Measurements from ENCODE around the gene TES. TPM values are rescaled to one million over a fixed set of nuclear protein-coding genes. Genes with fewer than 3 reads are reported as not detected.
A peak's percentile ranks its signal among the peaks of the same experiment; 100 is the strongest.
"Not testable (repeated sequence)": the region's sequence is repeated elsewhere in the genome, so short reads cannot be mapped to it uniquely, and the experiment has no call there.

The TES gene
- total RNA-seq (2014; rRNA removed; shearing (Covaris generic)), result 0.96 and 1.8 TPM in 2 replicates

DNA sequence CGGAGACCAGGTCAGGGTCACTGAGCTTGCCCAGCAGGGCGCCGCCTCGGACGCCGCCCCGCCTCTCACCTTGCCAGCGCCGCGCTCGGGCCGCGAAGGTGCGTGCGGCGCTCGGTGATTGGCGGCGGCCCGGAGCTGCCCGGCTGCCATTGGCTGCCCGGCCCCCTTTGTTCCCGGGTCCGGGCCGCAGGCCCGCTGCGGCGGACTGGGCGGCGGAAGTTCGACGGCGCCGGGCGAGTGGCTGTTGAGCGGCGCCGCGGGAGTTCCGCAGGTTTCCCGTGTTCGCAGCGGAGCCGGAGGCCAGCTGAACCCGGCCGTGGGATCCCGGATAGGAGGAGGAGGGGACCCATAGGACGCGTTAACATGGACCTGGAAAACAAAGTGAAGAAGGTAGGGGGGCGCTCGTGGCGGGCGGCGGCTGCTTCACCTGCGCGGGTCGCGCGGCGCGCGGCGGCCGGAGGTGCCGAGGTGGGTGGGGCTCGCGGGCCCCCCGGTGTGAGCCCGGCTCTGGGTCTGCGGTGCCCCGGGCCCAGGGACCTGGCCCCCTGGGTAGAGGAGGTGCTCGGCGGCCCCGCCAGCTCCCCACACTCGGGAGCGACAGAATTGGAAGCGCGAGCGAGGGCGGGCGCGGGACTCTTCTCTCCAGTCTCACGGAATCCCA is at the start of gene TES:
Gene TES, plus strand, starts transcription at position 195 of the 661 bp plus-strand sequence. Its CDS starts 169 bp downstream, at position 364.
- no peak for DNase-seq (ENCODE audit: low spot score)

- no peak for DNase-seq (ENCODE audit: low spot score)
Observed at GRCh38 chr7:116161728-116162127, 48.6 kb upstream of the TES start.

GRCh38 chr7:116162254-116162653 is 48.1 kb upstream of the TES start:
- DNase-seq (ENCODE audit: low spot score), result no peak

DNA sequence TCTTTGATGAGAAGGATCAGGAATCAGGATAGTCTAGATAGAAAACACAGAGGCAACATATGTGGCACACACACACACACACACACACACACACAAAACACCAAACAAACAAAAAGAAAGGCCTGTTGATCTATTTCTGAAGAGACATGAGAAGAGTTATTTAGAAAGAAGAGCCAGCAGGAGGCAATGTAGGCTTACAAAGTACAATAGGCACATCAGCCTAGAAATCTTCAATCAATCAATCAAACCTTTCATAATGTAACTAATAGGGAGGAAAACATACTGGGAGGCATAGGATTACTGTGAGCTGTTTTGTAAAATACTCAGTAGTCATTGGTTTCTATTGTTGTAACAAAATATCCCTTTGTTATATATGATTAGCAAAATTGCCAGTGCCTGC is 47.3 kb upstream of the TES start:
- no peak for DNase-seq (ENCODE audit: low spot score)

DNA sequence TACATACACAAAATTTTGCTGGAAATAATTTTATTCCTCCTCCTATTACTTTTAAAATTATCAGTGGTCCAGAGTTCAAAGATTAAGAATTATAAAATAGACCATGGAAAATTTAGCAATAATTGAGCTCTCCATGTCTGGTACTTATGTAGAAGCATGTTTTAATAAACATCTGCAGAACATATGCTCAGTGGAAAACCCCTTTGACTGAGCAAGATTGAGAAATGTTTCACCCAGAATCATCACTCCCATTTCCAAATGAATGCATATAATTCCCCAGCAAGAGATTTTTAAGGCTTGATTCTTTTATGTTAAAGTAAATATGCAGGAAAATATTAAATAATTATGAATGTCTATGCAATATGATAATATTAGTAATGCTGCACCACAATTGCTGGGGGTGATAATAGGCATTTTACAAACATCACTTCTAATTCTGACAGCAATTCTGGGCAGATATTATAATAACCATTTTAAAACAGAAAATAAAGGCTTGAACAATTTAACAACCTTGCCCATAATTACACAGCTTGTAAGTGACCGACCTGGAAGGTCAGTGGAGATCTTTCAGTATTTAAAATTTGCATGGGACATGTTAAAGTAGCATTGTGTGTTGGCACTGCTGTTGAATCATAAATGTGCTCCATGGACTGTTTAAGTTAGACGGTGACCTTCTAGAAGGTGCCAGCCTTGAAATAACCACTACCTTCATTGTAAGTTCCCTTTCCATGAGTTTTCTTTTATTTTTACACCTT is 45.6 kb upstream of the TES start:
- no peak for DNase-seq (ENCODE audit: low spot score)

DNA sequence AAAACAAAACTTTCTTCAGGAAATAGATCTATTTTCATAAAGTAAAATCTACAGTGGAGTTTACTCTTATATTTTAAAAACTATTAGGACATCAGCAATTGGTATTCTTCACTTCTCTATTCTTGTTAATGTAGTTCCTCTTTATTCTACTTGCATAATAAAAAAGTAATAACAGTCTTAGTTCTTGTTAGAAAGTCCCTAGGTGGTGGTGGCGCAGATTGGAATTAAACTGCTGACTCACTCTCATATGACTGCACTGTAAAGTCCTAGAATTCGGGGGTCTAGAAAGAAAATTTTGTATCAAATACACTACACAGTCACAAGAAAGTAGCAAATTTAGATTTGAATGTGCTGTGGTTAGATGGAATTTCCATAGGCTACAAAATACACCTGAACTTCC is 44.6 kb upstream of the TES start:
- no peak for DNase-seq (ENCODE audit: low spot score)

- no peak for DNase-seq (ENCODE audit: low spot score)
Observed at GRCh38 chr7:116166156-116166555, 44.2 kb upstream of the TES start.

DNA sequence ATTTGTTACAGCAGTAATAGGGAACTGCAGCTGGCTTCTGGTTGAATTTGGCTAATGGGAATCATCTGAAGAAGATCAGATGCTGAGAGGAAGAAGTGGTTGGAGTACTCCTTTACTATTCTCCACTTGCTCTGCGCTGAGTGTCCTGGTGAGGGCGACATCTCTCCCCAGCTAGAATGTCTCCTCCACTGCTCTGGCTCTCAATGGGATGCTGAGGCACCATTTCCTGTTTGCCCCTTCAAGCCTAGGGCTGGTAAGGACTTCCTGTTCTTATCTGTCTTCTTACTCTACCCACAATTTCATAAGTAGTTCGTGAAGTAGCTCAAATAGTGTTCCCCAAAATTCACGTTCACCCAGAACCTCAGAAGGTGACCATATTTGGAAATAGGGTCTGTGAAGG is 43.2 kb upstream of the TES start:
- DNase-seq (ENCODE audit: low spot score), result no peak

- peak; percentile 35 for DNase-seq (ENCODE audit: low spot score)
Observed at GRCh38 chr7:116169060-116169459, 41.3 kb upstream of the TES start.

DNA sequence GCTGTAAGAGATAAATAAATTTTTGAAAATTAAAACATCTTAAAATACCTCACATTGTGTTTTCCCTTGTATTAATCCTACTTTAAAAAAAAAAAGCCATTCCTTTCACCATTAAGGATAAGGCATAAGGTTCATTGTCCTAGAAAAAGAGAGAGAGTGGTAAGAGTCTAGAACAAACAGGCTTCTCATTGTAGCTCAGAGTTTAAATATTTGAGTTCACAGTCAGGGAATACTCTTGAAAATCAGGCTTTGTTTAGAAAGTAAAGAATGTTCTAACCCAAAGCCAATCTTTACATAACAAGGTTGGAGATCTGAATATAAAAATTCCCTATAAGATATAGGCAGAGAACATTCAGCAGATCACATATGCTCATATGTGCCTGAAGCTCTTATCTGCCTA is 40.2 kb upstream of the TES start:
- no peak for DNase-seq (ENCODE audit: low spot score)

GRCh38 chr7:116171094-116171493 is 39.2 kb upstream of the TES start:
- no peak for DNase-seq (ENCODE audit: low spot score)

DNA sequence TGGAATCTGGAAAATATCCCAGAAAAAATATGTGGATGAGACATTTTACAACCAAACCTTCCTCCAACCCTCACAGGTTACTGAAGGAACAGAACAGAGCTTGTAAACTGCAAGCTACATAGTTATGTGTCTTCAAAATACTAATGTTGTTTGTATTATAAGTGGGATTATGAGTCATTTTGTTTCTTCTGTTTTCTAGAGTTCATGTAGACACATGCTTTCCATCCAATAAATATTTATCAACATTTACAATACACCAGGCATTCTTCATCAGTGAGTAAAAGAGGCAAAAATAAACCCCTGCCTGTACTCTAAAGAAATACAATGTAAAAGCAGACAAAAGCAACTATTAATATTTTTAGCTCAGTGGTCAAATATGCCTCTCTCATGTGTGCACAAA is 38.0 kb upstream of the TES start:
- DNase-seq (ENCODE audit: low spot score), result no peak

GRCh38 chr7:116173051-116174028 is 37.0 kb upstream of the TES start:
- DNase-seq (ENCODE audit: low spot score), result peak; percentile 69

- DNase-seq (ENCODE audit: low spot score), result not testable (repeated sequence)
Observed at GRCh38 chr7:116175095-116175494, 35.2 kb upstream of the TES start.

DNA sequence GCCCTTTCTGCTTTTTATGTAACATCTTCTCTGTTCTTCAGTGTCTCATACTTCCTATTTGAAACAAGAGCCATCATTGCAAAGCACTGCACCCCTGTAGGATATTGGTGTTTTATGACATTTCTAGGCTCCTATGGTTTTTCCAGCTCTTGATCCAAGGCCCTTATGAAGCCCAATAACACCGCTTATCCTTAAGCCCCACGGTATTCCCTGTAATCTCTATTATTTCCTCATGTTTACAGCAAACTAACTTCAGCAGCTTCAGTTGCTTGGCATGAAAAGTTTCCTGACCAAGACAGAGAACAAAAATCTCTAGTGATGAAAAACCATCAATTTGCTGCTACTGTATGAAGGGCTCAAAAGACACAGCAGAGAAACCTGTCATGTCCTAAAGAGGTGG is 34.1 kb upstream of the TES start:
- no peak for DNase-seq (ENCODE audit: low spot score)

DNA sequence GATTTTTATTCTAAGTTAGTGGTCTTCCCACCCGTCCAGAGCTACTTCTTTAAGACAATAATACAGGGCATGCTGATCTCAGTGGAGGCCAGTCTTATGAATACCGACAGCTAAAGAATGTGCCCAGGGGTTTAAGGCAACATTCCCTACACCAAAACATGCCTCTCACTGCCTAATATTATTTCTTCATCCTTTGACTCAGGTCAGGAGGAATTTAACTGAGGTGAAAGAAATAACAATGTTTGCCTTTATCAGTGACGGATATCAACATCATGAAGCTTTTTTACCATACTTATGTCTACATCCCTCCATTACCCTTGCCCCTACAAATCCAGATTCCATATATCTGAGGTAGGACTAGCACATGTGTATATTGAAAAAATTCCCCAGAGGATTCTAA is 33.3 kb upstream of the TES start:
- peak; percentile 53 for DNase-seq (ENCODE audit: low spot score)

- peak; percentile 71 for DNase-seq (ENCODE audit: low spot score)
Observed at GRCh38 chr7:116180302-116180701, 30.0 kb upstream of the TES start.

- DNase-seq (ENCODE audit: low spot score), result no peak
Observed at GRCh38 chr7:116182023-116182422, 28.3 kb upstream of the TES start.

DNA sequence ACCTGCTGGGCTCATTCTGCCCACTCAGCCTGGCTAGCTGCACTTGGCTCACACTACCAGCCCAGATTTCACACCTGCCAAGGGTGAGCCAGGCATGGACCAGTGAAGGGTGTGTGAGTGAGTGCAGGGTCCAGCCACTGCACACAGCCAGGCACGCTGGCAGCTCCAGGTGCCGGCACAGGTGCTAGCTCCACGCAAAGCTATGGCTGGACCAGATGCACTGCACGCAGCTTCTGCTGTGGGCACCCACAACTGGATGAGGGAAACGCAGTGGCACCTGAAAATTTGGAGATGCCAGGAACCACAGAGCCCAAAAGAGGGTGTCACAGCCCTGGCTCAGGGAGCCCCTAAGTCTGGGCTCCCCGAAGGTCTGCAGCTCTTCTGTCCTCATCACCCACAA is 24.9 kb upstream of the TES start:
- no peak for DNase-seq (ENCODE audit: low spot score)

DNA sequence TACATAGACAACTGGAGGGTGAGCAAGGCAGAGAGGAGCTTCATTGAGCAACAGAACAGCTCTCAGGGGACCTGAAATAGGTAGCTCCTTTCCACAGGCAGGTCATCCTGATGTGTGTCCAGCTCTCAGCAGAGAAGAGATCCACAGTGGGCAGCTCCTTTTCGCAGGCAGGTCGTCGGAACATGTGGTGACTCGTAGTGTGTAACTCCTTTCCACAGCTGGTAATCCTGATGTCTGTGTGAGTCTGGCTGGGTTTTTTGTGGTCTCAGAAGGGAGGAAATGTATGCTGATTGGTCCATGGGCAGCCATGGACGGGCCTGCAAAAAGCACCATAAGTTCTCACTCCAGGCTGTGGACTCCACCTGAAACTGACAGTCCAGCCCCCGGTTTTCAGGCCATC is 24.4 kb upstream of the TES start:
- no peak for DNase-seq (ENCODE audit: low spot score)

GRCh38 chr7:116187400-116187799 is 22.9 kb upstream of the TES start:
- no peak for DNase-seq (ENCODE audit: low spot score)

Measured in A172 (cell line).